ENCODE results near the gene TRMT112.

DNA sequence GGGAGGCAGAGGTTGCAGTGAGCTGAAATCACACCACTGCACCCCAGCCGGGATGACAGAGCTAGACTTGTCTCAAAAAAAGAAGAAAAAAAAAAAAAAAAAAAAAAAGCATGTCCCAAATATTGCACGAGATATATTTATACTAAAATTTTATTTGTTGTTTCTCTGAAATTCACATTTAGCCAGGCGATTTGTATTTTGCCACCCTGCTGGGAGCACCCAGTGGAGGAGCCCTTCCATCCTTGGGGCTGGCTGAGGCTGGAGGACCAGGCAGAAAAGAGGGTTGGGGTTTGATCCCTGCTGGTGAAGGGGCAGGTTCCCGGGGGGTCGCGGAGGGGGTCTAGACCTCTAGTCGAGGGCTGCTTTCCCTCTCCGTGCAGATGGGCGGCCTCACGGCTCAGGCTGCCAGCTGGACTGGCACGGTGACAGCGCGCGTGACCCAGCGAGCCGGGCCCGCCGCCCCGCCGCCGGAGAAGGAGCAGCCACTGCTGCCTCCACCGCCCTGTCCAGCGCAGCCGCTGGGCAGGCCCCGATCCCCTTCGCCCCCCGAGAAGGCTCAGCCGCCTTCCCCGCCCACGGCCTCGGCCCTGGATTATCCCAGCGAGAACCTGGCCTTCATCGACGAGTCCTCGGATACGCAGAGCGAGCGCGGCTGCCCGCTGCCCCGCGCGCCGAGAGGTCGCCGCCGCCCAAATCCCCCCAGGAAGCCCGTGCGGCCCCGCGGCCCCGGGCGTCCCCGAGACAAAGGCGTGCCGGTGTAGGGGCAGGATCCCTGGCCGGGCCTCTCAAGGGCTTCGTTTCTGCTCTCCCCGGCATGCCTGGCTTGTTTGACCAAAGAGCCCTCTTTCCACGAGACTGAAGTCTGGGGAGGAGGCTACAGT, 18.2 kb downstream of the TRMT112 start:
- TF ChIP-seq, protein P1, sequence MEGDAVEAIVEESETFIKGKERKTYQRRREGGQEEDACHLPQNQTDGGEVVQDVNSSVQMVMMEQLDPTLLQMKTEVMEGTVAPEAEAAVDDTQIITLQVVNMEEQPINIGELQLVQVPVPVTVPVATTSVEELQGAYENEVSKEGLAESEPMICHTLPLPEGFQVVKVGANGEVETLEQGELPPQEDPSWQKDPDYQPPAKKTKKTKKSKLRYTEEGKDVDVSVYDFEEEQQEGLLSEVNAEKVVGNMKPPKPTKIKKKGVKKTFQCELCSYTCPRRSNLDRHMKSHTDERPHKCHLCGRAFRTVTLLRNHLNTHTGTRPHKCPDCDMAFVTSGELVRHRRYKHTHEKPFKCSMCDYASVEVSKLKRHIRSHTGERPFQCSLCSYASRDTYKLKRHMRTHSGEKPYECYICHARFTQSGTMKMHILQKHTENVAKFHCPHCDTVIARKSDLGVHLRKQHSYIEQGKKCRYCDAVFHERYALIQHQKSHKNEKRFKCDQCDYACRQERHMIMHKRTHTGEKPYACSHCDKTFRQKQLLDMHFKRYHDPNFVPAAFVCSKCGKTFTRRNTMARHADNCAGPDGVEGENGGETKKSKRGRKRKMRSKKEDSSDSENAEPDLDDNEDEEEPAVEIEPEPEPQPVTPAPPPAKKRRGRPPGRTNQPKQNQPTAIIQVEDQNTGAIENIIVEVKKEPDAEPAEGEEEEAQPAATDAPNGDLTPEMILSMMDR (IDR thresholded peaks at IDR 0.05; ENCODE audit: low read length): no peak
- no peak for TF ChIP-seq EZH2 (IDR thresholded peaks at IDR 0.05; ENCODE audit: borderline replicate concordance, low read length)
